GM18907 (cell line): ENCODE data around the gene GPR78.
"Not testable (repeated sequence)": the region's sequence is repeated elsewhere in the genome, so short reads cannot be mapped to it uniquely, and the experiment has no call there.

Source experiments
- ATAC-seq: cut with Tn5 transposase; IDR thresholded peaks from one replicate; pipeline ENCODE4 v1.9.1; 2021; ENCODE audit warnings: mild to moderate bottlenecking, moderate library complexity; ENCODE audit not compliant: unreplicated experiment

GPR78 gene

DNA sequence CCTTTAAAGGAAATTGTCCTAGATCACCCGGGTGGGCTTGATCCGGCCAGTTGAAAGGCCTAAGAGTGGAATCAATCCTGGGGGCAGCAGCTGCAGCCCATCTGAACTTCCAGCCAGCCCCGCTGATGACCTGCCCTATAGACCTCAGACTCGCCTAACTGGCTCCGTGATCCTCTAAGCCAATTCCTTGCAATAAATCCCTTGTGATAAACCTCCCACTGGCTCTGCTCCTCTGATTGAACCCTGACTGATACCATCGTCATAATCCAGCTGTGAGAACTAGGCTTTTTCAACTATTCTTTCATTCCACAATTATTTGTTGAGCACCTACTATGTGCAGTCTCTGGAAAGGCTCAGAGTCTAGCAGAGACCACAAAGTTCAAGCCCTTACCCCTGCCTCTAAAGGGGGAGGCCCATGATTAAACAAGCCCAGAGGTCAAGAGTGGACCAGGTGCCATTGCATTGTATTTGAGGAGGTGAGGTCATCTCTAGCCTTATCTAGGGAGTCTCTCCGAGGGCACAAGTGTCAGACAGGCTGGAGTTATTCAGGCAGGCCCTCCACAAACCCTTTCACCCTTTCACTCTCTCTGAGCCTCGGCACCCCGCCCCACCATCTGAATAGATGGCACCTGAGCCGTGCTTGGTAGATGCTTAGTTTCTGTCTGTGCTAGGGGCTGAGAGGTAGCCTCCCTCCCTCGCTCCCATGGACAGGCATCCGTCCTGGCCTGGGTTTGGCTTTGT lies 20.5 kb upstream of the GPR78 start:
- no peak for ATAC-seq

DNA sequence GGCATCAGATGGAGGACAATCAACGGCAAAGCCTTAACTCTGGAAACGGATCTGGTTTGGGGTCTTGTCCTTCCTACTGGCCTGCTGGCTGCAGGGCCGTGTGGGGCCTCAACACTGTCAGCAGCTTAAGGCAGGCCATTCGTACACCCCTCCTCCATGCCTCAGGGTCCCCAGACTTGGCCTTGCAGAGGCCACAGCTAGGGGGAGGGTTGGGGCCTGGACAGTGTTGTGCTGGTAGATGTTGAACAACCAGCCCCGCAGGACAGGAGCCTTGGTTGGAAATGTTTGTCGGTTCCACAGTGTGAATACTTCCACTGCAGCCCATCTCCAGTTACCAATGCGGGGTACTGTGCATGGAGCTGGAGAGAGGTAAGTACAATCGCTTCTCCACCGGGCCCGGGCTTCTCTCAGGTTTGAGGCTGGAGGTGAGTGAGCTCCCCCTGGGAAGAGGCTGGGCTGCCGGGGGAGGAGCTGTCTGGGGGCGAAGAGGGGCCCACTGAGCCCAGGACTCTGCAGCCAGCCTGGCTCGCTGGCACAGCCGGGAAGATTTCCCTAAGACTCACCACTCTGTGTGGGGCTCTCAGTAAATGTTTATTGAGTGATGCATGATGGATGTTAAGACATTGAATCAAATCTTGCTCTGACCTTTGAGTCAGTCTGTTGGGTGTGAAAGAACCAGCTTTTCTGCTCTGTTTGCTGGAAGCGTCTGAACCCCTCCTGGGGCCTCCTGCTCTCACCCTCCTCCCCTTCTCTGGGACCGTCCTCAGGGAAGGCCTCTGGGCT lies 19.7 kb upstream of the GPR78 start:
- ATAC-seq, result no peak

GRCh38 chr4:8564595-8564994 lies 15.6 kb upstream of the GPR78 start:
- ATAC-seq, result no peak

- ATAC-seq, result no peak
These were observed 12.0 kb upstream of the GPR78 start for GRCh38 chr4:8568068-8568668.

DNA sequence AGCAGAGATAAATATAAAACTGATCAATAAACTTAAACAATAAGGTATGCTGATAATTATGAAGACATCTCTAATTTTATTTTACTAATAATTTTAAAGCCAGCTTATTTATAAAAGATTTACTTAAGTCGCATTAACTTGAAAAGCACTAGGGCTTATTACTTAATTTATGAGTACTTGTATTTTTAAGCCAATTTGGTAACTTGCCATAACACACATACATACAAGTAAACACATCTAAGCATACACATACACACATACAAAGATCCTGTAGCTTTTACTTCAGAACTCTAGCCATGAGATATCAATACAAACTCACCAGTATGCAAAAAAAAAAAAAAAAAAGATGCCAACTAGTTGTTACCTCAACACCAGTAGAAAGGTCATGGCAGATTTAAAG lies 10.0 kb upstream of the GPR78 start:
- ATAC-seq, result no peak

DNA sequence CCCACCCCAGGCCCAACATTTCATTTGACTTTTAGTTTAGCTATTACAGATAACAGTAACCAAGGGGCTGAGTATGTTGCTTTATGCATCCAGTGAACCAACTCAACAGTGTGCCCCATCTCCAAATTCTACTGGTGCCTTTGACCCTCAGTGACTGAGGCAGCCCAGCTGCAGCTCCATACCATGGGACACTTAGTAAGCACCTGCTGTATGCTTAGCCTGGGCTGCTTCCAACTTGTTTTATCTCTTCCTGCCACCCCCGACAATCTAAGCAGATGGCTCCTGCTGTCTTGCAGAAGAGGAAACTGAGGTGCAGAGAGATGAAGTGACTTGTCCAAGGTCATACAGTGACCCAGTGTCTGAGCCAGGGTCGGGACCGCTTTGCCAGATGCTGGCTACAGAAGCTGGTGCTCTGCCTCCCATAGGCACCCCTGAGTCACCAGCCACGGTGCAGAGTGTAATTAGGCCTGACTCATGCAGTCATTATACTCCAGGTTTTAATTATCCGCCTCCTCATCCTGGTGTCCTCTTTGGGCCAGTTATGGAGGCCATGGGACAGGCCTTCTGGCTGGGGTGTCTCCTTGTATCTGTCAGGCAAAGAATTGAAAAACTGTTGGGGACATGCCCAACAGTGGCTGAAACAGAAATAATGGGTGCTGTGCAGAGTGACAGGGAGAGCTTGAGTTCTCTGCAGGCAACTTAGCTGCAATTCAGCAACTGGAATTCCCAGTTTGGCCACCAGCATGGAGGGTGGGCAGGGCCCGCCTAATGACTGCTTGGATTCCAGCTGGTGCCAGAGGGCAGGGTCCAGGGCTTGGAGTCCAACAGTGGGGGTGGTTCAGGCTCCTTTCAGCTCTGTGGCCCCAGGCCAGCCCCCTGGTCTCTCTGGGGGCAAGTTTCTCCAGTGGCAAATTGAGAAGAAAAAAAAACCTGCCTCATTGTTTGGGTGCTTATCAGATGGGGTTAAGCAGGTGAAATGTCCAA lies 8.2 kb upstream of the GPR78 start:
- ATAC-seq, result no peak

GRCh38 chr4:8573266-8573665 lies 6.9 kb upstream of the GPR78 start:
- ATAC-seq, result no peak

GRCh38 chr4:8574796-8575370 lies 5.3 kb upstream of the GPR78 start:
- no peak for ATAC-seq

- ATAC-seq, result no peak
These were observed 4.7 kb upstream of the GPR78 start for GRCh38 chr4:8575457-8575856.

GRCh38 chr4:8576591-8576990 lies 3.6 kb upstream of the GPR78 start:
- ATAC-seq, result not testable (repeated sequence)

DNA sequence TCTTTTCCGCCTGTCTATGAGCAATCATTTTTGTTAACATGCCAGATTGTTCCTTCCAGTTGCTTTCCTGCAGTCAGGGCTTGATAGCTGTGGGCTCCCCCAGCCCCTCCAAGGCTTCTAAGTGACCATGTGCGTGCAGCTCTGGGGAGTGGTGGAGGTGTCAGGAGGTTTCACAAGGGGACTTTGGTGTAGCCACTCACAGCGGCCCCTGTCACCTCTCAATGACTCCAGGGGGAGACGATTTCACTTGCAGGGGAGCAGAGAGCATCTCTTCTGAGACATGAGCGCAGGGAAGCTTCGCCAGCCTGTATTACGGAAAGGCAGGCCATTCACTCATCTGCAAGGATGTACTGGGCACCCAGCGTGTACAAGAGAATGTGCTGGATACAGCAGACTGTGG lies 3.1 kb upstream of the GPR78 start:
- no peak for ATAC-seq

GRCh38 chr4:8577972-8578371 lies 2.2 kb upstream of the GPR78 start:
- no peak for ATAC-seq

DNA sequence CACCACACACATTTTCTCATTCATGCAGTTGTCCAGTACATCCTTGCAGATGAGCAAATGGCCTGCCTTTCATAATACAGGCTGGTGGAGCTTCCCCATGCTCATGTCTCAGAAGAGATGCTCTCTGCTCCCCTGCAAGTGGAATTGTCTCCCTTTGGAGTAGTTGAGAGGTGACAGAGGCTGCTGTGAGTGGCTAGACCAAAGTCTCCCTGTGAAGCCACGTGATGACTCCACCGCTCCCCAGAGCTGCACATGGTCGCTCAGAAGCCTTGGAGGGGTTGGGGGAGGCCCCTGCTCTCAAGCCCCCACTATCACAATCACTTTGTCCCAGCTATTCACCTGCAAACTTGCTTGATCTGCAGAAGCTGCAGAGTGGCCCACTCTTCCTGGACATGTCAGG lies 1.5 kb upstream of the GPR78 start:
- ATAC-seq, result no peak

DNA sequence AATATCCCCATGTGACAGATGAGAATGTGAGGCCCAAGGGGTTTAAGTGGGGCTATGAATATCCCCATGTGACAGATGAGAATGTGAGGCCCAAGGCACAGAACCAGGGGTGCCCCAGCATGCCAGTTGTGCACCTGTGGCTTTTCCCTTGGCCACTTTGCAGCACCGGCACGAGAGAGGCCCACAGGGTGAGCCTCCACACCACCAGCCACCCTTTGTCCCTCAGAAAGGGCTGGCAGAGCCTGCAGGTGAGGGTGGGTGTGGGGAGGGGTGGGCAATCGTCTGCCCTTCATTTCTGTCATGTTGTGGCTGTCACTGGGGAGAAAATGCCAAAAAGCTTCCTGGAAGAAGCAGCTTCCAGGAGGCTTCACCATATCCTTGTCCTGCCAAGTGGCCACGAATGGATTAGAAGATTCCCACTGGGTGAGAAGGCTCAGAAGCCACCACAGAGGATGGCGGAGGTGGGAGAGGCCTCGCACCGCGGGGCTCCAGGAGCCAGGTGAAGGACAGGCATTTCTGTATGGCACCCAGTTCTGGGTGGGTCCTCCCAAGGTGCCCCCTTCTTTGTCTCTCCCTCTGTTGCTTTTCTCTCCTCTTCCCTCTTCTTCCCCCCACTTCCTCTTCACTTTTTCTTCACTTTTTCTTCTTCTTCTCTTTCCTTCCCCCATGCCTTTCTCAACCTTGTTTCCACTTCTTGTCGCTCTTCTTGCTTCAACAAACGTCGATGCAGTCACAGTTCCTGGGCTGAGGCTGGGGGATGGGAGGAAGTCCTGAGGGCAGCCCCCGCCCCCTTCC lies 469 bp upstream of the GPR78 start:
- no peak for ATAC-seq

DNA sequence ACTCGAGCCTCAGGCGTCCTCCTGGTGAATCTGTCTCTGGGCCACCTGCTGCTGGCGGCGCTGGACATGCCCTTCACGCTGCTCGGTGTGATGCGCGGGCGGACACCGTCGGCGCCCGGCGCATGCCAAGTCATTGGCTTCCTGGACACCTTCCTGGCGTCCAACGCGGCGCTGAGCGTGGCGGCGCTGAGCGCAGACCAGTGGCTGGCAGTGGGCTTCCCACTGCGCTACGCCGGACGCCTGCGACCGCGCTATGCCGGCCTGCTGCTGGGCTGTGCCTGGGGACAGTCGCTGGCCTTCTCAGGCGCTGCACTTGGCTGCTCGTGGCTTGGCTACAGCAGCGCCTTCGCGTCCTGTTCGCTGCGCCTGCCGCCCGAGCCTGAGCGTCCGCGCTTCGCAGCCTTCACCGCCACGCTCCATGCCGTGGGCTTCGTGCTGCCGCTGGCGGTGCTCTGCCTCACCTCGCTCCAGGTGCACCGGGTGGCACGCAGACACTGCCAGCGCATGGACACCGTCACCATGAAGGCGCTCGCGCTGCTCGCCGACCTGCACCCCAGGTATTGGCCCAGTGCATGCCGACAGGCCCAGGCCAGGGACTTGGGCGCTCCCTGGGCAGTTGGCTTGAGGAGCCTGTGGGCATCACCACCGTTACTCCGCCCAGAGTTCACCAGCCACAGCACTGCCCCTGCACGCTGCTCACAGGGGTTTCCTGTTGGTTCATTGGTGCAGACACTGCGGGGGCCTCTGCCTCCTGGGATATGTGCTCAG lies 1.1 kb downstream of the GPR78 start:
- ATAC-seq, result no peak

- no peak for ATAC-seq
These were observed 1.8 kb downstream of the GPR78 start for GRCh38 chr4:8582016-8582415.

- no peak for ATAC-seq
These were observed 2.2 kb downstream of the GPR78 start for GRCh38 chr4:8582436-8582835.

- no peak for ATAC-seq
These were observed 2.9 kb downstream of the GPR78 start for GRCh38 chr4:8582941-8583654.
